PC-9 (cell line): ENCODE data around the gene SHISA9. TPM values are rescaled to one million over a fixed set of nuclear protein-coding genes. Genes with fewer than 3 reads are reported as not detected.

ENCODE experiments used
- BruUV-seq: library from RNA; stranded (reverse); fragments of 400-500 nt; replicated peaks from 2 replicates; lab custom pipeline; 2021; lab: Mats Ljungman, UMichigan
- CTCF ChIA-PET: fragments of 300-600 bp; sonication (Branson Sonifier 250); formaldehyde crosslinking; loops from one replicate; lab custom pipeline; 2022; ENCODE audit warnings: antibody characterized with exemption; lab: Charles Lee
- POLR2A ChIA-PET: fragments of 300-600 bp; sonication (Branson Sonifier 250); formaldehyde crosslinking; loops from one replicate; lab custom pipeline; 2022; ENCODE audit warnings: antibody characterized with exemption; ENCODE audit not compliant: unreplicated experiment; lab: Charles Lee
- DNase-seq, 2 experiments: peaks; one replicate each; pipeline versions ENCODE4 v3.0.0 to v3.0.0-alpha.2; 2015 to 2022; ENCODE audit warnings: mixed read lengths in 1 of 2
- H2AFZ ChIP-seq: fragments of 200-600 bp; sonication (generic); 2 replicates; pipeline ENCODE4 v1.8.1; 2017; ENCODE audit warnings: antibody characterized with exemption
- H3F3A ChIP-seq: fragments of 200-600 bp; sonication (generic); 2 replicates; pipeline ENCODE4 v1.8.1; 2017; ENCODE audit warnings: antibody characterized with exemption, mild to moderate bottlenecking, low read depth; ENCODE audit not compliant: insufficient read depth
- H3K27ac ChIP-seq: fragments of 200-600 bp; sonication (generic); 2 replicates; pipeline ENCODE4 v1.6.1; 2016; ENCODE audit warnings: mixed run types
- H3K27me3 ChIP-seq: fragments of 200-600 bp; sonication (generic); 2 replicates; pipeline ENCODE4 v1.6.1; 2016; ENCODE audit warnings: low read depth, mixed run types; ENCODE audit not compliant: insufficient read depth
- H3K36me3 ChIP-seq: fragments of 200-600 bp; sonication (generic); 2 replicates; pipeline ENCODE4 v1.6.1; 2016; ENCODE audit warnings: low read depth, mixed run types
- H3K4me1 ChIP-seq: fragments of 200-600 bp; sonication (generic); replicated peaks from 2 replicates; pipeline ENCODE4 v1.6.1; 2016; ENCODE audit warnings: mixed run types; ENCODE audit not compliant: insufficient read depth
- H3K4me2 ChIP-seq: fragments of 200-600 bp; sonication (generic); 2 replicates; pipeline ENCODE4 v1.6.1; 2017; ENCODE audit warnings: mixed run types
- H3K4me3 ChIP-seq: fragments of 200-600 bp; sonication (generic); 2 replicates; pipeline ENCODE4 v1.6.1; 2016; ENCODE audit warnings: mixed run types
- H3K79me2 ChIP-seq: fragments of 200-600 bp; sonication (generic); 2 replicates; pipeline ENCODE4 v1.6.1; 2017; ENCODE audit warnings: low read depth, mixed run types
- H3K9me2 ChIP-seq: fragments of 200-600 bp; sonication (generic); 2 replicates; pipeline ENCODE4 v1.8.1; 2017; ENCODE audit warnings: mild to moderate bottlenecking; ENCODE audit not compliant: insufficient read depth
- H3K9me3 ChIP-seq: fragments of 200-600 bp; sonication (generic); 2 replicates; pipeline ENCODE4 v1.8.1; 2016; ENCODE audit warnings: low read depth; ENCODE audit not compliant: insufficient read depth
- H4K20me1 ChIP-seq: fragments of 200-600 bp; sonication (generic); 2 replicates; pipeline ENCODE4 v1.8.1; 2017; ENCODE audit not compliant: insufficient read depth
- CTCF ChIP-seq: fragments of 200-600 bp; sonication (generic); conservative IDR thresholded peaks from 2 replicates; pipeline ENCODE4 v1.6.1; 2017; ENCODE audit warnings: mixed run types, antibody characterized with exemption, mild to moderate bottlenecking, moderate library complexity
- EZH2 ChIP-seq: fragments of 200-600 bp; sonication (generic); IDR thresholded peaks from 2 replicates; pipeline ENCODE4 v1.8.0; 2017; ENCODE audit warnings: antibody characterized with exemption, low read depth
- intact Hi-C: fragments of 100-400 bp; cut with micrococcal nuclease; formaldehyde crosslinking; loops from one replicate; pipeline ENCODE4 v1.10.0; 2022; ENCODE audit not compliant: unreplicated experiment
- total RNA-seq: library from RNA; stranded (reverse); gene quantifications from 2 replicates; pipeline ENCODE4 v1.2.3, GENCODE V29; 2021

The SHISA9 gene
- total RNA-seq, 1 experiment from 2014 or later: 80.5 TPM

GRCh38 chr16:12985516-12985915 is 84.1 kb downstream of the SHISA9 start:
- H3K4me1 ChIP-seq: no peaks in the 10 kb centered on the region
- H3K79me2 ChIP-seq: peaks cover 93% of the 10 kb centered on the region
- POLR2A ChIA-PET: no interaction called here
- H3K27me3 ChIP-seq: no peaks in the 10 kb centered on the region
- CTCF ChIA-PET: no interaction called here
- H3K9me2 ChIP-seq: no peaks in the 10 kb centered on the region
- no peak for DNase-seq
- H3K9me3 ChIP-seq: no peaks in the 10 kb centered on the region
- peaks cover 68% of the 10 kb centered on the region for H4K20me1 ChIP-seq
- H3K27ac ChIP-seq: no peak overlapping the region
- intact Hi-C loops: no loop called here
- TF ChIP-seq CTCF (no peak), EZH2 (no peak)
- no peaks in the 10 kb centered on the region for H3F3A ChIP-seq
- BruUV-seq: no TSS peak
- H3K4me3 ChIP-seq: no peak overlapping the region
- no peak overlapping the region for H3K4me2 ChIP-seq
- H2AFZ ChIP-seq: no peak overlapping the region
- H3K36me3 ChIP-seq: no peaks in the 10 kb centered on the region

- Histone ChIP-seq H3K4me1 (peaks cover 15% of the 10 kb centered on the region), H3K36me3 (no peaks in the 10 kb centered on the region), H3K27me3 (no peaks in the 10 kb centered on the region), H3F3A (0 out of 2 replicates have a peak, but pooled peaks cover 7% of the 10 kb centered on the region), H4K20me1 (peaks cover 79% of the 10 kb centered on the region), H3K4me2 (no peak overlapping the region), H3K9me2 (no peaks in the 10 kb centered on the region), H3K79me2 (peaks cover 91% of the 10 kb centered on the region), H2AFZ (no peak overlapping the region), H3K9me3 (no peaks in the 10 kb centered on the region), H3K27ac (no peak overlapping the region), H3K4me3 (no peak overlapping the region)
- intact Hi-C loops: no loop called here
- BruUV-seq: no TSS peak
- TF ChIP-seq EZH2 (no peak), CTCF (no peak)
- DNase-seq: no peak
- ChIA-PET POLR2A (no interaction called here), CTCF (no interaction called here)
Measured at GRCh38 chr16:12988071-12988470, 86.7 kb downstream of the SHISA9 start.

GRCh38 chr16:12992066-12992465 is 90.7 kb downstream of the SHISA9 start:
- no peak overlapping the region for H3K27ac ChIP-seq
- no peak for TF ChIP-seq EZH2
- no peak for TF ChIP-seq CTCF
- H3K4me2 ChIP-seq: peak overlapping the region; percentile 13; the same call in 1 of the 2 replicates
- peak; percentile 63 to 73 for DNase-seq
- no peak overlapping the region for H3K4me3 ChIP-seq
- no peaks in the 10 kb centered on the region for H3K9me2 ChIP-seq
- H3K79me2 ChIP-seq: peaks cover 91% of the 10 kb centered on the region
- H3K36me3 ChIP-seq: no peaks in the 10 kb centered on the region
- no peak overlapping the region for H2AFZ ChIP-seq
- CTCF ChIA-PET: no interaction called here
- peaks cover 15% of the 10 kb centered on the region for H3K4me1 ChIP-seq
- H4K20me1 ChIP-seq: peaks cover 88% of the 10 kb centered on the region
- POLR2A ChIA-PET: no interaction called here
- TSS peak; percentile 24 for BruUV-seq
- 0 out of 2 replicates have a peak, but pooled peaks cover 7% of the 10 kb centered on the region for H3F3A ChIP-seq
- no peaks in the 10 kb centered on the region for H3K27me3 ChIP-seq
- H3K9me3 ChIP-seq: no peaks in the 10 kb centered on the region
- intact Hi-C loops: no loop called here
